ENCODE measurements around the gene ECE2. TPM values are rescaled to one million over a fixed set of nuclear protein-coding genes. Genes with fewer than 3 reads are reported as not detected.

The ECE2 gene
- polyA plus RNA-seq, 2 of the 4 experiments (the other 2 are of a cell fraction) = not detected

- Histone ChIP-seq H3K9me3 (no peaks in the 10 kb centered on the region), H3K4me1 (peaks cover 51% of the 10 kb centered on the region), H3K27ac (peak overlapping the region; percentile 85 to 88), H3K4me2 (peak overlapping the region; percentile 97), H3K4me3 (peak overlapping the region; percentile 32)
- ChIA-PET CTCF (interaction anchor here (0.8 to 1.7 kb wide), 4 partner anchors 8 to 34 kb away, joined by 3 to 9 read pairs (median 4); no protein-coding TSS in a partner anchor), POLR2A (interaction anchor here (1.1 kb wide), 1 partner anchor 129 kb away, joined by 4 read pairs; no protein-coding TSS in a partner anchor)
- no peak for TF ChIP-seq EHF (CRISPR knock-in tag; IDR thresholded peaks at IDR 0.05)
- TF ChIP-seq MAFK (IDR thresholded peaks at IDR 0.05; ENCODE audit: partially characterized antibody) = peak; percentile 7
- TF ChIP-seq FOSL2 (IDR thresholded peaks at IDR 0.05) = no peak
- peak; percentile 68 for TF ChIP-seq FOSL2 (CRISPR knock-in tag; IDR thresholded peaks at IDR 0.05)
- no peak for TF ChIP-seq TFCP2L1 (CRISPR knock-in tag; IDR thresholded peaks at IDR 0.05)
- 0 out of 2 replicates have a peak, but pooled peaks have one; percentile 31 for TF ChIP-seq MAX (IDR thresholded peaks at IDR 0.05)
- ATAC-seq (peak; percentile 90), FAIRE-seq (no peak), DNase-seq (ENCODE audit: low read depth in 1 of 2, low spot score in 1 of 2) (peak; percentile 88 to 95)
- WGBS (ENCODE audit: missing lambda C conversion rate) = no CpG with 5 or more reads among the region's 4 CpGs
These were observed 44.3 kb downstream of the ECE2 start for GRCh38 chr3:184320104-184320445.

GRCh38 chr3:184321666-184322065 lies 45.8 kb downstream of the ECE2 start:
- no peaks in the 10 kb centered on the region for H3K9me3 ChIP-seq
- no peak for ATAC-seq
- TF ChIP-seq, protein P1, sequence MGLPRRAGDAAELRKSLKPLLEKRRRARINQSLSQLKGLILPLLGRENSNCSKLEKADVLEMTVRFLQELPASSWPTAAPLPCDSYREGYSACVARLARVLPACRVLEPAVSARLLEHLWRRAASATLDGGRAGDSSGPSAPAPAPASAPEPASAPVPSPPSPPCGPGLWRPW (IDR thresholded peaks at IDR 0.05) = no peak
- no peak for TF ChIP-seq RFX5 (IDR thresholded peaks at IDR 0.05)
- no peak for TF ChIP-seq ZNF302 (CRISPR knock-in tag; IDR thresholded peaks at IDR 0.05)
- no peak for TF ChIP-seq FOSB (CRISPR knock-in tag; IDR thresholded peaks at IDR 0.05)
- TF ChIP-seq ZFP36 (IDR thresholded peaks at IDR 0.05; ENCODE audit: borderline replicate concordance, partially characterized antibody) = no peak
- no peak for TF ChIP-seq HOXB5 (CRISPR knock-in tag; IDR thresholded peaks at IDR 0.05)
- 93% methylated on average over 5 of the region's 5 CpGs for WGBS (ENCODE audit: missing lambda C conversion rate)
- peaks cover 44% of the 10 kb centered on the region for H3K4me1 ChIP-seq
- ChIA-PET CTCF (interaction anchor here (0.6 kb wide), 1 partner anchor 269 kb away, joined by 3 read pairs; no protein-coding TSS in a partner anchor), POLR2A (no interaction called here)
- H3K4me2 ChIP-seq = no peak overlapping the region
- H3K4me3 ChIP-seq = no peak overlapping the region
- DNase-seq (ENCODE audit: low read depth in 1 of 2, low spot score in 1 of 2) = no peak
- H3K27ac ChIP-seq = peak overlapping the region in 1 of 2 experiments; percentile 40; a peak in 1 of 6 replicates
- FAIRE-seq = no peak

GRCh38 chr3:184322731-184323487 lies 47.1 kb downstream of the ECE2 start:
- ATAC-seq (no peak), DNase-seq (ENCODE audit: low read depth in 1 of 2, low spot score in 1 of 2) (no peak), FAIRE-seq (no peak)
- Histone ChIP-seq H3K4me1 (peaks cover 32% of the 10 kb centered on the region), H3K9me3 (no peaks in the 10 kb centered on the region), H3K4me2 (no peak overlapping the region), H3K27ac (no peak overlapping the region), H3K4me3 (no peak overlapping the region)
- CTCF ChIA-PET = interaction anchor here (1.2 kb wide), 1 partner anchor 15 kb away, joined by 4 read pairs; the partner anchor contains the start of gene FAM131A
- no peak for TF ChIP-seq HOXB5 (CRISPR knock-in tag; IDR thresholded peaks at IDR 0.05)
- no peak for TF ChIP-seq NR3C1 (IDR thresholded peaks at IDR 0.05)
- TF ChIP-seq, protein P2, sequence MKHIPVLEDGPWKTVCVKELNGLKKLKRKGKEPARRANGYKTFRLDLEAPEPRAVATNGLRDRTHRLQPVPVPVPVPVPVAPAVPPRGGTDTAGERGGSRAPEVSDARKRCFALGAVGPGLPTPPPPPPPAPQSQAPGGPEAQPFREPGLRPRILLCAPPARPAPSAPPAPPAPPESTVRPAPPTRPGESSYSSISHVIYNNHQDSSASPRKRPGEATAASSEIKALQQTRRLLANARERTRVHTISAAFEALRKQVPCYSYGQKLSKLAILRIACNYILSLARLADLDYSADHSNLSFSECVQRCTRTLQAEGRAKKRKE (CRISPR knock-in tag; IDR thresholded peaks at IDR 0.05; ENCODE audit: low read depth) = no peak
- TF ChIP-seq PHF8 (IDR thresholded peaks at IDR 0.05; ENCODE audit: borderline replicate concordance, low read depth) = no peak
- TF ChIP-seq NFE2L2 (conservative IDR thresholded peaks at IDR 0.05; ENCODE audit: low read length) = no peak
- no peak for TF ChIP-seq JUN (IDR thresholded peaks at IDR 0.05)
- TF ChIP-seq GATA3 (IDR thresholded peaks at IDR 0.05; ENCODE audit: borderline replicate concordance) = no peak
- TF ChIP-seq, protein P3, sequence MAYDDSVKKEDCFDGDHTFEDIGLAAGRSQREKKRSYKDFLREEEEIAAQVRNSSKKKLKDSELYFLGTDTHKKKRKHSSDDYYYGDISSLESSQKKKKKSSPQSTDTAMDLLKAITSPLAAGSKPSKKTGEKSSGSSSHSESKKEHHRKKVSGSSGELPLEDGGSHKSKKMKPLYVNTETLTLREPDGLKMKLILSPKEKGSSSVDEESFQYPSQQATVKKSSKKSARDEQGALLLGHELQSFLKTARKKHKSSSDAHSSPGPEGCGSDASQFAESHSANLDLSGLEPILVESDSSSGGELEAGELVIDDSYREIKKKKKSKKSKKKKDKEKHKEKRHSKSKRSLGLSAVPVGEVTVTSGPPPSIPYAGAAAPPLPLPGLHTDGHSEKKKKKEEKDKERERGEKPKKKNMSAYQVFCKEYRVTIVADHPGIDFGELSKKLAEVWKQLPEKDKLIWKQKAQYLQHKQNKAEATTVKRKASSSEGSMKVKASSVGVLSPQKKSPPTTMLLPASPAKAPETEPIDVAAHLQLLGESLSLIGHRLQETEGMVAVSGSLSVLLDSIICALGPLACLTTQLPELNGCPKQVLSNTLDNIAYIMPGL (CRISPR knock-in tag; IDR thresholded peaks at IDR 0.05; ENCODE audit: borderline replicate concordance) = no peak
- TF ChIP-seq, protein P4, sequence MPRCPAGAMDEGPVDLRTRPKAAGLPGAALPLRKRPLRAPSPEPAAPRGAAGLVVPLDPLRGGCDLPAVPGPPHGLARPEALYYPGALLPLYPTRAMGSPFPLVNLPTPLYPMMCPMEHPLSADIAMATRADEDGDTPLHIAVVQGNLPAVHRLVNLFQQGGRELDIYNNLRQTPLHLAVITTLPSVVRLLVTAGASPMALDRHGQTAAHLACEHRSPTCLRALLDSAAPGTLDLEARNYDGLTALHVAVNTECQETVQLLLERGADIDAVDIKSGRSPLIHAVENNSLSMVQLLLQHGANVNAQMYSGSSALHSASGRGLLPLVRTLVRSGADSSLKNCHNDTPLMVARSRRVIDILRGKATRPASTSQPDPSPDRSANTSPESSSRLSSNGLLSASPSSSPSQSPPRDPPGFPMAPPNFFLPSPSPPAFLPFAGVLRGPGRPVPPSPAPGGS (IDR thresholded peaks at IDR 0.05) = no peak
- no peak for TF ChIP-seq MAX (IDR thresholded peaks at IDR 0.05)
- TF ChIP-seq USF2 (IDR thresholded peaks at IDR 0.05) = no peak
- TF ChIP-seq, protein P5, sequence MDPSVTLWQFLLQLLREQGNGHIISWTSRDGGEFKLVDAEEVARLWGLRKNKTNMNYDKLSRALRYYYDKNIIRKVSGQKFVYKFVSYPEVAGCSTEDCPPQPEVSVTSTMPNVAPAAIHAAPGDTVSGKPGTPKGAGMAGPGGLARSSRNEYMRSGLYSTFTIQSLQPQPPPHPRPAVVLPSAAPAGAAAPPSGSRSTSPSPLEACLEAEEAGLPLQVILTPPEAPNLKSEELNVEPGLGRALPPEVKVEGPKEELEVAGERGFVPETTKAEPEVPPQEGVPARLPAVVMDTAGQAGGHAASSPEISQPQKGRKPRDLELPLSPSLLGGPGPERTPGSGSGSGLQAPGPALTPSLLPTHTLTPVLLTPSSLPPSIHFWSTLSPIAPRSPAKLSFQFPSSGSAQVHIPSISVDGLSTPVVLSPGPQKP (IDR thresholded peaks at IDR 0.05; ENCODE audit: low read depth, low read length) = no peak
- TF ChIP-seq CEBPB (IDR thresholded peaks at IDR 0.05) = no peak
- TF ChIP-seq ZC3H11A (IDR thresholded peaks at IDR 0.05) = no peak
- TF ChIP-seq RFX5 (IDR thresholded peaks at IDR 0.05) = no peak
- no peak for TF ChIP-seq CHD4 (IDR thresholded peaks at IDR 0.05; ENCODE audit: borderline replicate concordance)
- TF ChIP-seq, protein P1 (IDR thresholded peaks at IDR 0.05) = no peak
- no peak for TF ChIP-seq ZFP36 (IDR thresholded peaks at IDR 0.05; ENCODE audit: borderline replicate concordance, partially characterized antibody)
- WGBS (ENCODE audit: missing lambda C conversion rate) = 91% methylated on average over 16 of the region's 20 CpGs
- POLR2A ChIA-PET = interaction anchor here (0.6 kb wide), 1 partner anchor 40 kb away, joined by 3 read pairs; no protein-coding TSS in a partner anchor

Data from A549 (cell line).